OCI-LY7 (cell line): ENCODE measurements around the gene TRIM40. TPM values are rescaled to one million over a fixed set of nuclear protein-coding genes. Genes with fewer than 3 reads are reported as not detected.

Experiments
- BruUV-seq: library from RNA; stranded (reverse); fragments of 400-500 nt; replicated peaks from 2 replicates; lab custom pipeline; 2021; lab: Mats Ljungman, UMichigan
- CTCF ChIA-PET: fragments of 300-600 bp; sonication (Branson Sonifier 250); formaldehyde crosslinking; loops from one replicate; lab custom pipeline; 2022; ENCODE audit warnings: antibody characterized with exemption; ENCODE audit not compliant: unreplicated experiment; lab: Charles Lee
- POLR2A ChIA-PET: fragments of 300-600 bp; sonication (Branson Sonifier 250); formaldehyde crosslinking; loops from one replicate; lab custom pipeline; 2022; ENCODE audit warnings: antibody characterized with exemption; lab: Charles Lee
- DNase-seq: peaks from one replicate; pipeline ENCODE4 v3.0.0-alpha.2; 2015; ENCODE audit warnings: low spot score
- H2AFZ ChIP-seq: fragments of 200-600 bp; sonication (generic), shearing (Covaris generic); 2 replicates; pipeline ENCODE4 v1.6.1; 2014; ENCODE audit warnings: mild to moderate bottlenecking, antibody characterized with exemption, low read length, moderate library complexity
- H3K27ac ChIP-seq: fragments of 200-600 bp; sonication (generic); 2 replicates; pipeline ENCODE4 v1.5.1; 2014; ENCODE audit warnings: mixed run types, low read depth, mild to moderate bottlenecking, moderate library complexity, low read length, inconsistent platforms; ENCODE audit not compliant: poor library complexity, severe bottlenecking
- H3K36me3 ChIP-seq: fragments of 200-600 bp; sonication (generic); 2 replicates; pipeline ENCODE4 v1.6.1; 2014; ENCODE audit warnings: mild to moderate bottlenecking, antibody characterized with exemption, low read length, moderate library complexity, mixed read lengths; ENCODE audit not compliant: insufficient read depth
- H3K4me1 ChIP-seq: fragments of 200-600 bp; sonication (generic); 2 replicates; pipeline ENCODE4 v1.5.1; 2014; ENCODE audit warnings: mild to moderate bottlenecking, low read length; ENCODE audit not compliant: insufficient read depth, poor library complexity, severe bottlenecking
- H3K4me2 ChIP-seq: fragments of 200-600 bp; sonication (generic); 2 replicates; pipeline ENCODE4 v1.6.1; 2014; ENCODE audit warnings: mild to moderate bottlenecking, low read length
- H3K4me3 ChIP-seq: fragments of 200-600 bp; sonication (generic); 2 replicates; pipeline ENCODE4 v1.5.1; 2014; ENCODE audit warnings: mild to moderate bottlenecking, low read depth, low read length; ENCODE audit not compliant: poor library complexity, severe bottlenecking
- H3K79me2 ChIP-seq: fragments of 200-600 bp; sonication (generic); 2 replicates; pipeline ENCODE4 v1.6.1; 2016; ENCODE audit warnings: low read depth, mild to moderate bottlenecking, low read length, moderate library complexity, mixed read lengths; ENCODE audit not compliant: insufficient read depth
- H3K9me2 ChIP-seq: fragments of 200-600 bp; sonication (generic); 2 replicates; pipeline ENCODE4 v1.6.1; 2016; ENCODE audit warnings: mild to moderate bottlenecking, low read length, mixed read lengths; ENCODE audit not compliant: insufficient read depth
- H3K9me3 ChIP-seq: fragments of 200-600 bp; sonication (generic); 2 replicates; pipeline ENCODE4 v1.6.1; 2014; ENCODE audit warnings: mild to moderate bottlenecking, mixed run types, low read length, mixed read lengths
- H4K20me1 ChIP-seq: fragments of 200-600 bp; sonication (generic); 2 replicates; pipeline ENCODE4 v1.6.1; 2014; ENCODE audit warnings: mild to moderate bottlenecking, antibody characterized with exemption, low read length, moderate library complexity, mixed read lengths; ENCODE audit not compliant: insufficient read depth
- CTCF ChIP-seq: fragments of 200-600 bp; sonication (generic); conservative IDR thresholded peaks from 2 replicates; pipeline ENCODE4 v1.5.1; 2014; ENCODE audit warnings: mild to moderate bottlenecking, antibody characterized with exemption, low read length, moderate library complexity, mixed read lengths
- EZH2phosphoT487 ChIP-seq: fragments of 200-600 bp; sonication (generic); IDR thresholded peaks from 2 replicates; pipeline ENCODE4 v1.6.1; 2018; ENCODE audit warnings: low read depth, borderline replicate concordance, mild to moderate bottlenecking, mixed run types, antibody characterized with exemption, low read length, moderate library complexity, mixed read lengths
- intact Hi-C: fragments of 100-400 bp; cut with micrococcal nuclease; formaldehyde crosslinking; loops from one replicate; pipeline ENCODE4 v1.10.0; 2022; ENCODE audit not compliant: unreplicated experiment
- total RNA-seq, 2 experiments: library from RNA; depleted of rRNA in 1 of 2; stranded (reverse); fragments of >200 nt in 1 of 2; shearing (Covaris generic) in 1 of 2; gene quantifications; 2 replicates each; pipeline ENCODE4 v1.2.3, GENCODE V29; 2014 to 2022

TRIM40 gene
- total RNA-seq, 2 experiments from 2014 or later = not detected

- no peak overlapping the region for H2AFZ ChIP-seq
- H3K79me2 ChIP-seq = no peaks in the 10 kb centered on the region
- no peak overlapping the region for H3K4me2 ChIP-seq
- DNase-seq = no peak
- H3K27ac ChIP-seq = no peak overlapping the region
- H3K9me3 ChIP-seq = no peaks in the 10 kb centered on the region
- TF ChIP-seq EZH2phosphoT487 = no peak
- TF ChIP-seq CTCF = no peak
- no peaks in the 10 kb centered on the region for H3K9me2 ChIP-seq
- no peaks in the 10 kb centered on the region for H3K36me3 ChIP-seq
- no peak overlapping the region for H3K4me3 ChIP-seq
- BruUV-seq = no TSS peak
- POLR2A ChIA-PET = no interaction called here
- intact Hi-C loops = no loop called here
- H4K20me1 ChIP-seq = no peaks in the 10 kb centered on the region
- CTCF ChIA-PET = no interaction called here
- H3K4me1 ChIP-seq = no peaks in the 10 kb centered on the region
Observed at GRCh38 chr6:30092852-30093543, 42.9 kb upstream of the TRIM40 start.

- ChIA-PET CTCF (interaction anchor here (0.7 kb wide), 1 partner anchor 27 kb away, joined by 3 read pairs; the partner anchor contains the start of gene PPP1R11), POLR2A (no interaction called here)
- TF ChIP-seq CTCF = no peak
- TF ChIP-seq EZH2phosphoT487 = no peak
- Histone ChIP-seq H4K20me1 (no peaks in the 10 kb centered on the region), H2AFZ (no peak overlapping the region), H3K4me3 (no peak overlapping the region), H3K9me3 (no peaks in the 10 kb centered on the region), H3K9me2 (no peaks in the 10 kb centered on the region), H3K4me2 (no peak overlapping the region), H3K36me3 (no peaks in the 10 kb centered on the region), H3K4me1 (no peaks in the 10 kb centered on the region), H3K27ac (no peak overlapping the region), H3K79me2 (no peaks in the 10 kb centered on the region)
- intact Hi-C loops = no loop called here
- no TSS peak for BruUV-seq
- DNase-seq = no peak
Observed at GRCh38 chr6:30093951-30094661, 41.8 kb upstream of the TRIM40 start.

DNA sequence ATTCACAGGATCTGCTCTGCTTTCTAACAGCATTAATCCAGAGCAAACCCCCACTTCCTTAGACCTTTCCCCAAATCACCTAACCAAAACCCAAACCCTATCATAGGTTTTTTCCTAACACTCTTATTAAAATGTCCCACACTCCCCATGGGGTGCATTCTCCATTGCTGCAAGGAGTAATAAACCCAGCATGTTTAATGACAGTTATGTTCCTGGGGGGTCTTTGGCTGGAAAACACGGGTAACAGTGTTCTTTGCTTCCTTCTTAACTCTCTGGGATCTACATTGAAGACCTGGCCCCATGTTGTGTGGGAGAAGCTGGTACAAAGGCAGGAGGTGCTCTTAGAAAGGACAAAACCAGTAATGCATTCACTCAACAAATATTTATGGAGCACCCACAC lies 39.1 kb upstream of the TRIM40 start:
- no peaks in the 10 kb centered on the region for H3K9me3 ChIP-seq
- intact Hi-C loops = no loop called here
- no peak overlapping the region for H3K4me2 ChIP-seq
- no TSS peak for BruUV-seq
- no peaks in the 10 kb centered on the region for H3K79me2 ChIP-seq
- no peaks in the 10 kb centered on the region for H3K9me2 ChIP-seq
- POLR2A ChIA-PET = no interaction called here
- peaks cover 3% of the 10 kb centered on the region for H3K4me1 ChIP-seq
- H3K36me3 ChIP-seq = no peaks in the 10 kb centered on the region
- TF ChIP-seq EZH2phosphoT487 = no peak
- no peak for DNase-seq
- H4K20me1 ChIP-seq = no peaks in the 10 kb centered on the region
- H3K4me3 ChIP-seq = no peak overlapping the region
- H2AFZ ChIP-seq = no peak overlapping the region
- CTCF ChIA-PET = no interaction called here
- no peak overlapping the region for H3K27ac ChIP-seq
